Gastrocnemius medialis (tissue), 4 donors: Measurements from ENCODE around the gene ADAMTS14. TPM values are rescaled to one million over a fixed set of nuclear protein-coding genes. Genes with fewer than 3 reads are reported as not detected.

Experiments used
- ATAC-seq, 2 donors: fragments of 150-250 bp; one replicate each; pipeline ENCODE4 v1.9.1; 2016
- DNase-seq, 2 donors: peaks; one replicate each; pipeline ENCODE4 v3.0.0-alpha.2; 2019
- H3K27ac ChIP-seq, 4 donors: fragments of 200-600 bp; sonication (generic); 1 replicate in 1 of 4; 2 replicates in 3 of 4; pipeline ENCODE4 v1.5.1; 2016 to 2018; ENCODE audit warnings: mild to moderate bottlenecking in 2 of 4, moderate library complexity in 1 of 4
- H3K27me3 ChIP-seq, 3 donors: fragments of 200-600 bp; sonication (generic) in 2 of 3; 1 replicate in 1 of 3; 2 replicates in 2 of 3; pipeline versions ENCODE4 v1.5.1 to v1.6.0; 2016 to 2019; ENCODE audit warnings: mild to moderate bottlenecking in 1 of 3, moderate library complexity in 1 of 3
- H3K36me3 ChIP-seq, 2 donors: fragments of 200-600 bp; sonication (generic) in 1 of 2; one replicate each; pipeline ENCODE4 v1.5.1; 2017 to 2018
- H3K4me1 ChIP-seq, 2 donors: fragments of 200-600 bp; sonication (generic) in 1 of 2; one replicate each; pipeline ENCODE4 v1.5.1; 2016 to 2017; ENCODE audit warnings: mild to moderate bottlenecking in 2 of 2
- H3K4me3 ChIP-seq, 4 donors: fragments of 200-600 bp; sonication (generic) in 3 of 4; 1 replicate in 1 of 4; 2 replicates in 3 of 4; pipeline ENCODE4 v1.5.1; 2016 to 2019; ENCODE audit warnings: mild to moderate bottlenecking in 2 of 4
- H3K9me3 ChIP-seq, 3 donors: fragments of 200-600 bp; sonication (generic) in 2 of 3; 1 replicate in 1 of 3; 2 replicates in 2 of 3; pipeline ENCODE4 v1.5.1; 2016 to 2019
- CTCF ChIP-seq, 5 experiments: fragments of 450-650 bp in 3 of 5; fragments of 200-600 bp in 2 of 5; sonication (generic) in 2 of 5; IDR thresholded peaks in 4 of 5; conservative IDR thresholded peaks in 1 of 5; 1 replicate in 4 of 5; 2 replicates in 1 of 5; pipeline ENCODE4 v1.5.1; 2016 to 2019; ENCODE audit warnings: antibody characterized with exemption in 5 of 5, mild to moderate bottlenecking in 3 of 5, moderate library complexity in 3 of 5
- POLR2A ChIP-seq, 2 donors: fragments of 450-650 bp; IDR thresholded peaks; one replicate each; pipeline ENCODE4 v1.6.1; 2017; ENCODE audit warnings: antibody characterized with exemption in 2 of 2, mild to moderate bottlenecking in 2 of 2, moderate library complexity in 2 of 2
- in situ Hi-C, 4 donors: fragments of 200-750 bp; cut with MboI; loops; one replicate each; pipeline versions ENCODE4 v1.15.0 to v1.8.0; 2017; ENCODE audit warnings: low sequenced_read_pairs in 4 of 4
- intact Hi-C: fragments of 100-400 bp; cut with DNase I; formaldehyde crosslinking; loops from one replicate; pipeline ENCODE4 v1.15.1; 2023; ENCODE audit warnings: low total_unique reads
- total RNA-seq, 4 donors: library from RNA; depleted of rRNA; stranded (reverse); fragments of >200 nt; gene quantifications; one replicate each; pipeline versions ENCODE4 v1.1.0 to v1.2.3, GENCODE V29; 2016

The ADAMTS14 gene
- total RNA-seq, 4 donors from 2014 or later = 0.10 TPM; not detected in 3

GRCh38 chr10:70757856-70758255 lies 85.5 kb downstream of the ADAMTS14 start:
- Histone ChIP-seq H3K36me3 (no peaks in the 10 kb centered on the region), H3K4me3 (no peak overlapping the region), H3K4me1 (no peaks in the 10 kb centered on the region), H3K9me3 (no peaks in the 10 kb centered on the region), H3K27ac (no peak overlapping the region), H3K27me3 (no peaks in the 10 kb centered on the region)
- no peak for ATAC-seq
- intact Hi-C loops = loop anchor here (1.0 kb wide), 1 partner anchor 297 kb away; no protein-coding TSS in a partner anchor
- DNase-seq = no peak
- TF ChIP-seq CTCF (IDR thresholded peaks at IDR 0.05 in 4 of 5, conservative IDR thresholded peaks at IDR 0.05 in 1 of 5) (no peak), POLR2A (IDR thresholded peaks at IDR 0.05) (no peak)
- in situ Hi-C loops = loop anchor here in 3 of 4 donors (5.0 to 25.0 kb wide), 3 partner anchors 296 to 321 kb away; partner anchors contain the start of gene NODAL (in 1 of the 3)

- intact Hi-C loops (loop anchor here (1.0 kb wide), 2 partner anchors 209 to 298 kb away; no protein-coding TSS in a partner anchor), in situ Hi-C loops (loop anchor here in 3 of 4 donors (5.0 to 25.0 kb wide), 3 partner anchors 297 to 322 kb away; partner anchors contain the start of gene NODAL (in 1 of the 3))
- Histone ChIP-seq H3K4me1 (no peaks in the 10 kb centered on the region), H3K27me3 (no peaks in the 10 kb centered on the region), H3K9me3 (no peaks in the 10 kb centered on the region), H3K27ac (no peak overlapping the region), H3K4me3 (no peak overlapping the region), H3K36me3 (no peaks in the 10 kb centered on the region)
- peak; percentile 65 to 89 for ATAC-seq
- DNase-seq = peak; percentile 34 to 45
- peak; percentile 30 to 77 (median 66) for TF ChIP-seq CTCF (IDR thresholded peaks at IDR 0.05 in 4 of 5, conservative IDR thresholded peaks at IDR 0.05 in 1 of 5)
- TF ChIP-seq POLR2A (IDR thresholded peaks at IDR 0.05) = no peak
These were observed 86.6 kb downstream of the ADAMTS14 start for GRCh38 chr10:70758757-70759514.

GRCh38 chr10:70759781-70760180 lies 87.5 kb downstream of the ADAMTS14 start:
- no peaks in the 10 kb centered on the region for H3K4me1 ChIP-seq
- H3K9me3 ChIP-seq = no peaks in the 10 kb centered on the region
- no peak overlapping the region for H3K27ac ChIP-seq
- in situ Hi-C loops = loop anchor here (5.0 to 25.0 kb wide), 6 partner anchors 205 to 322 kb away; partner anchors contain the start of gene NODAL (in 1 of the 4)
- intact Hi-C loops = loop anchor here (1.0 kb wide), 1 partner anchor 209 kb away; no protein-coding TSS in a partner anchor
- H3K4me3 ChIP-seq = no peak overlapping the region
- ATAC-seq (no peak), DNase-seq (no peak)
- no peaks in the 10 kb centered on the region for H3K36me3 ChIP-seq
- TF ChIP-seq POLR2A (IDR thresholded peaks at IDR 0.05) = no peak
- TF ChIP-seq CTCF (IDR thresholded peaks at IDR 0.05 in 4 of 5, conservative IDR thresholded peaks at IDR 0.05 in 1 of 5) = no peak
- no peaks in the 10 kb centered on the region for H3K27me3 ChIP-seq

GRCh38 chr10:70760271-70760787 lies 88.0 kb downstream of the ADAMTS14 start:
- Histone ChIP-seq H3K4me3 (no peak overlapping the region), H3K27ac (no peak overlapping the region), H3K27me3 (no peaks in the 10 kb centered on the region), H3K36me3 (no peaks in the 10 kb centered on the region), H3K9me3 (no peaks in the 10 kb centered on the region), H3K4me1 (no peaks in the 10 kb centered on the region)
- in situ Hi-C loops (loop anchor here (5.0 to 25.0 kb wide), 6 partner anchors 206 to 323 kb away; partner anchors contain the start of gene NODAL (in 1 of the 4)), intact Hi-C loops (no loop called here)
- TF ChIP-seq POLR2A (IDR thresholded peaks at IDR 0.05) (no peak), CTCF (IDR thresholded peaks at IDR 0.05 in 4 of 5, conservative IDR thresholded peaks at IDR 0.05 in 1 of 5) (no peak)
- ATAC-seq (no peak), DNase-seq (no peak)
